Omental fat pad (tissue), 4 donors: ENCODE data around the gene DPPA4. TPM values are rescaled to one million over a fixed set of nuclear protein-coding genes. Genes with fewer than 3 reads are reported as not detected.

Experiments
- ATAC-seq: fragments of 150-250 bp; one replicate; pipeline ENCODE4 v1.9.1; 2016; ENCODE audit warnings: mild to moderate bottlenecking, moderate library complexity; ENCODE audit not compliant: low FRiP score
- DNase-seq: peaks from one replicate; pipeline ENCODE4 v3.0.0-alpha.2; 2019; ENCODE audit warnings: low spot score
- small RNA-seq: library from RNA; depleted of rRNA; stranded (forward); fragments of <200 nt; gene quantifications from one replicate; pipeline ENCODE3, GENCODE V24; 2016
- total RNA-seq, 4 donors: library from RNA; depleted of rRNA; stranded (reverse); fragments of >200 nt; gene quantifications; one replicate each; pipeline ENCODE4 v1.1.0, GENCODE V29; 2016
- TF ChIP-seq, protein P1 (sequence below), 3 donors: fragments of 450-650 bp; IDR thresholded peaks; one replicate each; pipeline ENCODE4 v1.5.1; 2016 to 2017; ENCODE audit warnings: antibody characterized with exemption in 3 of 3, mild to moderate bottlenecking in 3 of 3, moderate library complexity in 2 of 3

The DPPA4 gene
- total RNA-seq, 4 donors from 2014 or later: 0.36 TPM; not detected in 3

DNA sequence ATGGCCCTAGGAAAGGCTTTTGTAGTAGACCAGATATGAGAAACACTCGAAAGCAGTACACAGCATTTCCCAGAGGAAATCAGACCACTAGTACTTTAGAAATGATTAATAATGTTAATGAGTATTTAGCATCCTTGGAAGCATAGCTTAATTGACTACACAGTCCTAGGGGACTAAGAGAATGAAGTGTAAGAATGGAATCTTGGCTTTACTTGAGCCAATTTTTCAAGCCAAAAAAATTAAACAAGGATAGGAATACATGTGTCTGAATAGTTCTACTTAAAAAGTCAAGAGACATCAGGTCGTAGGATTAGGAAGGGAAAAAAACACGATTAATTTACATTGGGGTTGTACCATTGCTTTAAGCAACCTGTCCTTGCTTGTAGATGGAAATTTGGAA is 59.2 kb downstream of the DPPA4 start:
- DNase-seq (no peak), ATAC-seq (no peak)
- TF ChIP-seq, protein P1, sequence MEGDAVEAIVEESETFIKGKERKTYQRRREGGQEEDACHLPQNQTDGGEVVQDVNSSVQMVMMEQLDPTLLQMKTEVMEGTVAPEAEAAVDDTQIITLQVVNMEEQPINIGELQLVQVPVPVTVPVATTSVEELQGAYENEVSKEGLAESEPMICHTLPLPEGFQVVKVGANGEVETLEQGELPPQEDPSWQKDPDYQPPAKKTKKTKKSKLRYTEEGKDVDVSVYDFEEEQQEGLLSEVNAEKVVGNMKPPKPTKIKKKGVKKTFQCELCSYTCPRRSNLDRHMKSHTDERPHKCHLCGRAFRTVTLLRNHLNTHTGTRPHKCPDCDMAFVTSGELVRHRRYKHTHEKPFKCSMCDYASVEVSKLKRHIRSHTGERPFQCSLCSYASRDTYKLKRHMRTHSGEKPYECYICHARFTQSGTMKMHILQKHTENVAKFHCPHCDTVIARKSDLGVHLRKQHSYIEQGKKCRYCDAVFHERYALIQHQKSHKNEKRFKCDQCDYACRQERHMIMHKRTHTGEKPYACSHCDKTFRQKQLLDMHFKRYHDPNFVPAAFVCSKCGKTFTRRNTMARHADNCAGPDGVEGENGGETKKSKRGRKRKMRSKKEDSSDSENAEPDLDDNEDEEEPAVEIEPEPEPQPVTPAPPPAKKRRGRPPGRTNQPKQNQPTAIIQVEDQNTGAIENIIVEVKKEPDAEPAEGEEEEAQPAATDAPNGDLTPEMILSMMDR (IDR thresholded peaks at IDR 0.05): no peak

Small RNAs within 50 kb of the gene (small RNA-seq; reads per million reads assigned to genes)
- gene AC124945.1 (not detected), gene RF00017 (not detected)

Other genes starting within 250 kb of the DPPA4 start
- under 1 TPM in 1 of 4 donors, not detected in 3; 0.09 TPM for gene MORC1, start 219.4 kb downstream of the DPPA4 start, total RNA-seq
- not detected for gene C3orf85, start 200.8 kb downstream of the DPPA4 start, total RNA-seq
- not detected for gene DPPA2, start 21.0 kb downstream of the DPPA4 start, total RNA-seq